Posterior cingulate gyrus (tissue), 11 donors: Measurements from ENCODE around the gene CA9.
A peak's percentile ranks its signal among the peaks of the same experiment; 100 is the strongest.
"Not testable (repeated sequence)": the region's sequence is repeated elsewhere in the genome, so short reads cannot be mapped to it uniquely, and the experiment has no call there.

Experiments
- DNase-seq, 10 donors: peaks; one replicate each; pipeline versions ENCODE4 v3.0.0 to v3.0.0-alpha.2; 2020 to 2021; ENCODE audit warnings: mixed read lengths in 3 of 10
- intact Hi-C: fragments of 100-400 bp; cut with DNase I; formaldehyde crosslinking; loops from one replicate; pipeline ENCODE4 v1.15.1; 2023

The CA9 gene

GRCh38 chr9:35673132-35674024, at the start of gene CA9:
TSS of gene CA9 (plus strand) at chr9:35673928. CDS start at chr9:35673960, 32 bp downstream.
- intact Hi-C loops, result no loop called here
- peak in 4 of 10 donors; percentile 45 to 88 (median 78) for DNase-seq

- intact Hi-C loops, result no loop called here
- DNase-seq, result no peak
Measured at GRCh38 chr9:35627575-35627974, 46.2 kb upstream of the CA9 start.

GRCh38 chr9:35628389-35628991, 45.2 kb upstream of the CA9 start:
- DNase-seq, result no peak
- intact Hi-C loops, result no loop called here

- intact Hi-C loops, result no loop called here
- no peak for DNase-seq
Measured at GRCh38 chr9:35629597-35629996, 44.1 kb upstream of the CA9 start.

- intact Hi-C loops, result no loop called here
- DNase-seq, result no peak
Measured at GRCh38 chr9:35635730-35636129, 38.0 kb upstream of the CA9 start.

- intact Hi-C loops, result no loop called here
- peak in 1 of 10 donors; percentile 54 for DNase-seq
Measured at GRCh38 chr9:35636135-35636876, 37.4 kb upstream of the CA9 start.

- DNase-seq, intact Hi-C loops: not testable (repeated sequence)
Measured at GRCh38 chr9:35636877-35637246, 36.9 kb upstream of the CA9 start.

- DNase-seq, intact Hi-C loops: not testable (repeated sequence)
Measured at GRCh38 chr9:35637427-35637955, 36.2 kb upstream of the CA9 start.

GRCh38 chr9:35638751-35639150, 35.0 kb upstream of the CA9 start:
- peak in 1 of 10 donors; percentile 62 for DNase-seq
- intact Hi-C loops, result not testable (repeated sequence)

- intact Hi-C loops, DNase-seq: not testable (repeated sequence)
Measured at GRCh38 chr9:35639225-35639624, 34.5 kb upstream of the CA9 start.

GRCh38 chr9:35639631-35640030, 34.1 kb upstream of the CA9 start:
- intact Hi-C loops, result no loop called here
- no peak for DNase-seq

- intact Hi-C loops, result not testable (repeated sequence)
- peak in 1 of 10 donors; percentile 31 for DNase-seq
Measured at GRCh38 chr9:35640431-35640830, 33.3 kb upstream of the CA9 start.

- intact Hi-C loops, DNase-seq: not testable (repeated sequence)
Measured at GRCh38 chr9:35641478-35641877, 32.2 kb upstream of the CA9 start.

- DNase-seq, result peak in 1 of 10 donors; percentile 41
- intact Hi-C loops, result no loop called here
Measured at GRCh38 chr9:35643046-35643445, 30.7 kb upstream of the CA9 start.

- not testable (repeated sequence) for DNase-seq
- intact Hi-C loops, result loop anchor here (2.0 kb wide), 1 partner anchor 41 kb away; the partner anchor contains the start of gene TESK1
Measured at GRCh38 chr9:35645736-35646135, 28.0 kb upstream of the CA9 start.

GRCh38 chr9:35646153-35646532, 27.6 kb upstream of the CA9 start:
- intact Hi-C loops, result loop anchor here (2.0 kb wide), 1 partner anchor 41 kb away; the partner anchor contains the start of gene TESK1
- DNase-seq, result peak in 3 of 10 donors; percentile 10 to 85 (median 20)

GRCh38 chr9:35646533-35647265, 27.0 kb upstream of the CA9 start:
- intact Hi-C loops, result loop anchor here (2.0 kb wide), 1 partner anchor 42 kb away; the partner anchor contains the start of gene TESK1
- peak; percentile 86 to 99 (median 92) for DNase-seq

GRCh38 chr9:35649431-35650340, 24.0 kb upstream of the CA9 start:
- intact Hi-C loops, result loop anchor here (10.0 kb wide), 1 partner anchor 155 kb away; the partner anchor contains the start of gene RUSC2

More at GRCh38 chr9:35649431-35650340, 24.0 kb upstream of the CA9 start:
- peak in 2 of 10 donors; percentile 80 to 82 for DNase-seq
